ENCODE results near the gene WASL.

WASL gene

DNA sequence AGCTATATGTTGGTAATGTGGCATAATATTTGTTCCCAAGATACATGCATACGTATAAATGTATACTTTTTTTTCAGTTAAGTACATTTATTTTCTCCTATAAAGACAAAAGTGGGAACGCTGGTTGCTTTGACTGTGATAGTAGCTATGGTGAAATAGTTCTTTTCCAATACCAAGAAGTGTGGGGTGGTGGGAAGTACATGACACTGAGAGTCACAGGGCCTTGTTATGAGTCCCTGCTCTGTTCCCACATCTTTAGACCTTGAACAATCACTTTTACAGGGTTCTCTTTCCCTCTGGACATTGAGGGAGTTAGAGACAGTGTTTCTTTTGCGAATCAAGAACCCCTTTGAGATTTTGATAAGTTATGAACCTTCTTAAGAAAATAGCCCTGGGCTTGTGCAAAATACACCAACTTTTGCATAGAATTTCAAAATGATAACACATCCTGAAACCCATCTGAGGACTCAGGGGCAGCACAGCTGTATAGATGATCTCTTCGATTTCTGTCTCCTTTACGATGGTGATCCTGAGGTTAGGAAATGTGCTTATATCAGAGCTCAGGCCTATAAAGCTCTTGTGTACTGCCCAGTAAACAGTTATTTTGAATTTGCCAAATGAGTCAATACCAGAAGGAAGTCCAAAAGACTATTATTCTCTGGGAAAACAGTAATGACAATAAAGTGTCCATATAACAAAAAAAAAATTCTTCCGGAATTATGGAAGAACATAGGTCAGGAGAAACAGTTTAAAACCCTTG is 92.1 kb downstream of the WASL start:
- H3K27ac ChIP-seq, result no peak overlapping the region
- no peaks in the 10 kb centered on the region for H3K27me3 ChIP-seq
- no peaks in the 10 kb centered on the region for H3K9me3 ChIP-seq
- no peaks in the 10 kb centered on the region for H3K4me1 ChIP-seq
- H3K4me3 ChIP-seq, result no peak overlapping the region
- H3K36me3 ChIP-seq, result no peaks in the 10 kb centered on the region
- no peak overlapping the region for H3K9ac ChIP-seq
- no peaks in the 10 kb centered on the region for H4K20me1 ChIP-seq
- no peak for TF ChIP-seq Cebpa-rat (IDR thresholded peaks at IDR 0.05)
- H3K4me2 ChIP-seq, result no peak overlapping the region

GRCh38 chr7:123655614-123656013 is 93.2 kb downstream of the WASL start, which contains the start of gene LMOD2:
Gene LMOD2 (plus strand): TSS chr7:123655866. CDS start chr7:123655964, 98 bp downstream.
- H3K4me3 ChIP-seq, result no peak within 1 kb of the TSS
- H3K4me2 ChIP-seq, result no peak within 1 kb of the TSS
- no peaks in the 10 kb centered on the region for H3K9me3 ChIP-seq
- no peaks in the 10 kb centered on the region for H3K27me3 ChIP-seq
- no peak for TF ChIP-seq Cebpa-rat (IDR thresholded peaks at IDR 0.05)
- no peaks in the 10 kb centered on the region for H4K20me1 ChIP-seq
- no peak within 1 kb of the TSS for H3K27ac ChIP-seq
- no peak within 1 kb of the TSS for H3K9ac ChIP-seq
- H3K4me1 ChIP-seq, result no peaks in the 10 kb centered on the region
- no peaks in the 10 kb centered on the region for H3K36me3 ChIP-seq

GRCh38 chr7:123653162-123653561 is 95.6 kb downstream of the WASL start:
- Histone ChIP-seq H3K9me3 (no peaks in the 10 kb centered on the region), H4K20me1 (no peaks in the 10 kb centered on the region), H3K36me3 (no peaks in the 10 kb centered on the region), H3K27me3 (no peaks in the 10 kb centered on the region), H3K4me2 (no peak overlapping the region), H3K4me1 (no peaks in the 10 kb centered on the region), H3K27ac (no peak overlapping the region), H3K9ac (no peak overlapping the region), H3K4me3 (no peak overlapping the region)
- no peak for TF ChIP-seq Cebpa-rat (IDR thresholded peaks at IDR 0.05)

- no peaks in the 10 kb centered on the region for H3K36me3 ChIP-seq
- no peak overlapping the region for H3K27ac ChIP-seq
- no peaks in the 10 kb centered on the region for H4K20me1 ChIP-seq
- H3K4me2 ChIP-seq, result no peak overlapping the region
- no peak overlapping the region for H3K4me3 ChIP-seq
- H3K9me3 ChIP-seq, result no peaks in the 10 kb centered on the region
- no peaks in the 10 kb centered on the region for H3K27me3 ChIP-seq
- no peaks in the 10 kb centered on the region for H3K4me1 ChIP-seq
- TF ChIP-seq Cebpa-rat (IDR thresholded peaks at IDR 0.05), result no peak
- H3K9ac ChIP-seq, result no peak overlapping the region
Observed at GRCh38 chr7:123652406-123652805, 96.4 kb downstream of the WASL start.

- H3K27ac ChIP-seq, result no peak overlapping the region
- H3K4me2 ChIP-seq, result no peak overlapping the region
- no peaks in the 10 kb centered on the region for H3K4me1 ChIP-seq
- no peaks in the 10 kb centered on the region for H4K20me1 ChIP-seq
- H3K36me3 ChIP-seq, result no peaks in the 10 kb centered on the region
- TF ChIP-seq Cebpa-rat (IDR thresholded peaks at IDR 0.05), result no peak
- no peaks in the 10 kb centered on the region for H3K9me3 ChIP-seq
- H3K4me3 ChIP-seq, result no peak overlapping the region
- no peaks in the 10 kb centered on the region for H3K27me3 ChIP-seq
- no peak overlapping the region for H3K9ac ChIP-seq
Observed at GRCh38 chr7:123650595-123650994, 98.2 kb downstream of the WASL start.

- no peaks in the 10 kb centered on the region for H3K9me3 ChIP-seq
- no peak overlapping the region for H3K27ac ChIP-seq
- H3K27me3 ChIP-seq, result no peaks in the 10 kb centered on the region
- TF ChIP-seq Cebpa-rat (IDR thresholded peaks at IDR 0.05), result no peak
- no peaks in the 10 kb centered on the region for H4K20me1 ChIP-seq
- no peaks in the 10 kb centered on the region for H3K36me3 ChIP-seq
- no peaks in the 10 kb centered on the region for H3K4me1 ChIP-seq
- no peak overlapping the region for H3K9ac ChIP-seq
- H3K4me2 ChIP-seq, result no peak overlapping the region
- no peak overlapping the region for H3K4me3 ChIP-seq
Observed at GRCh38 chr7:123649964-123650363, 98.8 kb downstream of the WASL start.

- no peaks in the 10 kb centered on the region for H3K9me3 ChIP-seq
- no peak overlapping the region for H3K4me3 ChIP-seq
- no peaks in the 10 kb centered on the region for H4K20me1 ChIP-seq
- H3K4me1 ChIP-seq, result no peaks in the 10 kb centered on the region
- H3K36me3 ChIP-seq, result no peaks in the 10 kb centered on the region
- no peak overlapping the region for H3K9ac ChIP-seq
- TF ChIP-seq Cebpa-rat (IDR thresholded peaks at IDR 0.05), result no peak
- no peak overlapping the region for H3K27ac ChIP-seq
- no peak overlapping the region for H3K4me2 ChIP-seq
- no peaks in the 10 kb centered on the region for H3K27me3 ChIP-seq
Observed at GRCh38 chr7:123647106-123647730, 101.6 kb downstream of the WASL start.

DNA sequence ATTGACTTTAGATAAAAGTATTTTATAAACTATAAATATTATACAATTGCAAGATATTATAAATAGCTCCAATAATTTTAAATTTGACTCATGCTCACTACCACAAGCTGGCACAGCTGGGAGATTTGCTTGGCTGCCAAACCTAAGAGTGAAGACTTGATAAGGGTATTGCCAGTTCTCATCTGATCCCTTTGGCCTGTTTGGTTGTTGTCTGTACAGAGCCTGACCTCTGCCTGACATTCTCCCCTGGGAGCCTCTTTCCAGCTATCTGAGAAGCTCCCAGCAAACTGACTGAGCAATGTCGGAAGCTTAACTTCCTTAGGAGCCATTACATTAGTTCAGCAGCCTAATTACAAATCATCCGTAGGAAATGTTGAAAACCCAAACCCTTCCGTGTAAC is 103.3 kb downstream of the WASL start:
- no peak for TF ChIP-seq Cebpa-rat (IDR thresholded peaks at IDR 0.05)
- no peaks in the 10 kb centered on the region for H4K20me1 ChIP-seq
- no peak overlapping the region for H3K4me3 ChIP-seq
- H3K36me3 ChIP-seq, result no peaks in the 10 kb centered on the region
- H3K4me2 ChIP-seq, result no peak overlapping the region
- no peaks in the 10 kb centered on the region for H3K9me3 ChIP-seq
- no peaks in the 10 kb centered on the region for H3K27me3 ChIP-seq
- H3K9ac ChIP-seq, result no peak overlapping the region
- no peaks in the 10 kb centered on the region for H3K4me1 ChIP-seq
- H3K27ac ChIP-seq, result no peak overlapping the region

GRCh38 chr7:123643495-123644441 is 105.0 kb downstream of the WASL start:
- Histone ChIP-seq H3K27me3 (no peaks in the 10 kb centered on the region), H3K36me3 (no peaks in the 10 kb centered on the region), H3K4me3 (no peak overlapping the region), H3K9ac (no peak overlapping the region), H4K20me1 (no peaks in the 10 kb centered on the region), H3K4me2 (no peak overlapping the region), H3K27ac (no peak overlapping the region), H3K9me3 (no peaks in the 10 kb centered on the region), H3K4me1 (no peaks in the 10 kb centered on the region)
- TF ChIP-seq Cebpa-rat (IDR thresholded peaks at IDR 0.05), result no peak

- H3K9ac ChIP-seq, result no peak overlapping the region
- H3K27me3 ChIP-seq, result no peaks in the 10 kb centered on the region
- H3K27ac ChIP-seq, result no peak overlapping the region
- no peaks in the 10 kb centered on the region for H3K4me1 ChIP-seq
- no peaks in the 10 kb centered on the region for H3K9me3 ChIP-seq
- H3K36me3 ChIP-seq, result no peaks in the 10 kb centered on the region
- H3K4me3 ChIP-seq, result no peak overlapping the region
- H4K20me1 ChIP-seq, result no peaks in the 10 kb centered on the region
- no peak overlapping the region for H3K4me2 ChIP-seq
- no peak for TF ChIP-seq Cebpa-rat (IDR thresholded peaks at IDR 0.05)
Observed at GRCh38 chr7:123641901-123642300, 106.9 kb downstream of the WASL start.

Measured in BLaER1 (cell line).